DND-41 (cell line): ENCODE measurements around the gene THRA.

Experiments
- ATAC-seq: fragments of 200-7000 bp; cut with Tn5 transposase; 3 replicates; pipeline ENCODE4 v1.9.1; 2021; ENCODE audit warnings: low read depth; ENCODE audit not compliant: insufficient read depth
- DNase-seq: peaks from one replicate; pipeline ENCODE4 v3.0.0-alpha.2; 2020
- H2AFZ ChIP-seq: 2 replicates; pipeline ENCODE4 v1.6.0; 2012; ENCODE audit warnings: low read depth, low read length
- H3K27ac ChIP-seq: 2 replicates; pipeline ENCODE4 v1.5.1; 2012; ENCODE audit warnings: low read length, inconsistent platforms
- H3K27me3 ChIP-seq: fragments of 200-600 bp; sonication (generic); 2 replicates; pipeline ENCODE4 v1.6.0; 2012; ENCODE audit warnings: low read length, mild to moderate bottlenecking, inconsistent platforms; ENCODE audit not compliant: insufficient read depth, poor library complexity
- H3K36me3 ChIP-seq: 2 replicates; pipeline ENCODE4 v1.5.1; 2012; ENCODE audit warnings: low read length, inconsistent platforms; ENCODE audit not compliant: insufficient read depth
- H3K4me1 ChIP-seq: 2 replicates; pipeline ENCODE4 v1.5.1; 2012; ENCODE audit warnings: mild to moderate bottlenecking, low read length; ENCODE audit not compliant: insufficient read depth
- H3K4me2 ChIP-seq: 2 replicates; pipeline ENCODE4 v1.6.0; 2012; ENCODE audit warnings: mild to moderate bottlenecking, moderate library complexity, low read length, inconsistent platforms; ENCODE audit not compliant: insufficient read depth
- H3K4me3 ChIP-seq, 2 experiments: fragments of 200-600 bp in 1 of 2; shearing (Covaris generic) in 1 of 2; 2 replicates each; pipeline ENCODE4 v1.5.1; 2012 to 2016; ENCODE audit warnings: inconsistent platforms in 2 of 2, low read length in 2 of 2, mild to moderate bottlenecking in 2 of 2, low read depth in 1 of 2, moderate library complexity in 1 of 2
- H3K79me2 ChIP-seq: 2 replicates; pipeline ENCODE4 v1.6.0; 2012; ENCODE audit warnings: low read length, inconsistent platforms; ENCODE audit not compliant: insufficient read depth
- H3K9ac ChIP-seq: 2 replicates; pipeline ENCODE4 v1.6.0; 2012; ENCODE audit warnings: low read depth, mild to moderate bottlenecking, inconsistent platforms, low read length, moderate library complexity
- H3K9me3 ChIP-seq: 2 replicates; pipeline ENCODE4 v1.5.1; 2012; ENCODE audit warnings: low read length, moderate library complexity, mild to moderate bottlenecking, inconsistent platforms; ENCODE audit not compliant: insufficient read depth, severe bottlenecking
- H4K20me1 ChIP-seq: 2 replicates; pipeline ENCODE4 v1.6.0; 2012; ENCODE audit warnings: low read length; ENCODE audit not compliant: insufficient read depth
- EZH2 ChIP-seq: IDR thresholded peaks from 3 replicates; pipeline ENCODE4 v1.6.1; 2012; ENCODE audit warnings: borderline replicate concordance, low read depth, mild to moderate bottlenecking, moderate library complexity, low read length, inconsistent platforms; ENCODE audit not compliant: severe bottlenecking
- TF ChIP-seq, protein P1 (sequence below): IDR thresholded peaks from 2 replicates; pipeline ENCODE4 v1.5.1; 2012; ENCODE audit warnings: borderline replicate concordance, low read length, moderate library complexity, mild to moderate bottlenecking; ENCODE audit not compliant: poor library complexity, severe bottlenecking; ENCODE audit errors: extremely low read depth

Gene THRA

DNA sequence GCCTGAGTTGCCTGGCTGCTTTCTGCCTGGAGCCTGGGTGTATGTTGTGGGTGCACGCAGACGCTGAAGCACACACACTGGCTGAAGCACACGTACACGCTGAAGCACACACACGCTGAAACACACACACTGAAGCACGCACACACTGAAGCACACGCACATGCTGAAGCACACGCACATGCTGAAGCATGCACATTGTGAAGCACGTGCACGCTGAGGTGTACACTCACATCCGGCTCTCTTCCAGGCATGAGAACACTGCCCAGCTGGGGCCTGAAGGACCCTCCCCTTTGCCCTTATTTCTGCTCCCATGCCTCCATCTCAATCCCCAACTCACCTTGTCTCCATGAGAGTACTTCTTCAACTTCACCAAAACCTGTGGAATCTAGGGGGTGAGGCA, 31.1 kb upstream of the THRA start:
- H3K36me3 ChIP-seq: peaks cover 84% of the 10 kb centered on the region
- H3K4me2 ChIP-seq: no peak overlapping the region

DNA sequence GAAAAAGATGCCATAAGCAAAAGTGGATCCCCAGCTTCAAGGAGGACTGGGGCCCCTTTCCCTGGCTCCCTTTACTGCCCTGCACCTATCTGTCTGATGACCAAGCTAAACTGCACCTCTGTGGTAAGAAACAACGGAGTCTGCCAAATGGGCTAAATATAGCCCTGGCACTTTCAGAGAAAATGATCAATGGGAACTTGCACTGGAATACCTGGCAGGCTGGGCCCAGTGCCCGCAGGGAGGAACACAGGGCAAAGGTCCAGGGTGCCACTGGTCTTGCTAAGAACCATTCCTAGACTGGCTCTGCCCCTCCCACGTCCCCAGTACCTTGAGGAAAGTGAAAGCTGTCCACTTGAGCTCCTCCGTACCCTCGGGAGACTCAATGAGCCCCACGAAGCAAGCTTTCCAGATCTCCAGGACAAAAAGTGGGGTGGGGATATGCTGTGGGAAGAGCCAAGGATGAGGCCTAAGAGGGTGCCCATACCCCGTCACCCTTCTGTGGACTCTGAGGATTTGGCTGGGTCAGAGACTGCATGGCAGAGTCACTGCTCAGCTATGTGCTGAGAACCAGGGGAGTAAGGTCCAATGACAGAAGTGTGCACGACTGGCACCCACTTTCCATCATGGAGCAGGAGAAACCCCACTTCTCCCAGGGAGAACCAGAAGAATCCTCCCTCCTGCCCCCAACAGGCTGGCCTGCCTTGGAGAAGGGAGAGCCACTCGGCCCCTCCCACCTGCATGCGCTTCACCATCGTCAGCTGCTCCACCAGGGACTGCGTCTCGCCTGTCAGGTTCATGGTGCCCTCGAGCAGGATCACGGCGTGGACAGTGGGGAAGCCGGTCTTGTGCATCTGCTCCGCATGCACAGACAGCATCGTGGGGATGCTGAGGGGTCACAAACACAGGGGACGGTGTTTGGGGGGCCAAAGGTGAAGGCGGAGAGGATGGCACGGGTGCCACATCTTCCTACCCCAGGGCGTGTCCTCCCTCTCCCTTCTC, 30.1 kb upstream of the THRA start:
- no peak for TF ChIP-seq EZH2
- TF ChIP-seq, protein P1, sequence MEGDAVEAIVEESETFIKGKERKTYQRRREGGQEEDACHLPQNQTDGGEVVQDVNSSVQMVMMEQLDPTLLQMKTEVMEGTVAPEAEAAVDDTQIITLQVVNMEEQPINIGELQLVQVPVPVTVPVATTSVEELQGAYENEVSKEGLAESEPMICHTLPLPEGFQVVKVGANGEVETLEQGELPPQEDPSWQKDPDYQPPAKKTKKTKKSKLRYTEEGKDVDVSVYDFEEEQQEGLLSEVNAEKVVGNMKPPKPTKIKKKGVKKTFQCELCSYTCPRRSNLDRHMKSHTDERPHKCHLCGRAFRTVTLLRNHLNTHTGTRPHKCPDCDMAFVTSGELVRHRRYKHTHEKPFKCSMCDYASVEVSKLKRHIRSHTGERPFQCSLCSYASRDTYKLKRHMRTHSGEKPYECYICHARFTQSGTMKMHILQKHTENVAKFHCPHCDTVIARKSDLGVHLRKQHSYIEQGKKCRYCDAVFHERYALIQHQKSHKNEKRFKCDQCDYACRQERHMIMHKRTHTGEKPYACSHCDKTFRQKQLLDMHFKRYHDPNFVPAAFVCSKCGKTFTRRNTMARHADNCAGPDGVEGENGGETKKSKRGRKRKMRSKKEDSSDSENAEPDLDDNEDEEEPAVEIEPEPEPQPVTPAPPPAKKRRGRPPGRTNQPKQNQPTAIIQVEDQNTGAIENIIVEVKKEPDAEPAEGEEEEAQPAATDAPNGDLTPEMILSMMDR: no peak
- H3K79me2 ChIP-seq: no peaks in the 10 kb centered on the region
- H3K36me3 ChIP-seq: peaks cover 78% of the 10 kb centered on the region
- H3K27me3 ChIP-seq: no peaks in the 10 kb centered on the region
- H3K27ac ChIP-seq: no peak overlapping the region
- no peaks in the 10 kb centered on the region; the same call in 1 of the 2 replicates for H4K20me1 ChIP-seq
- no peak overlapping the region for H3K9ac ChIP-seq
- H2AFZ ChIP-seq: no peak overlapping the region
- DNase-seq (no peak), ATAC-seq (no peak)
- no peaks in the 10 kb centered on the region for H3K9me3 ChIP-seq
- H3K4me2 ChIP-seq: no peak overlapping the region
- H3K4me1 ChIP-seq: no peaks in the 10 kb centered on the region
- no peak overlapping the region for H3K4me3 ChIP-seq

More for the DNA sequence above, 31.1 kb upstream of the THRA start:
- TF ChIP-seq, protein P1: no peak
- TF ChIP-seq EZH2: no peak
- H2AFZ ChIP-seq: no peak overlapping the region
- H3K9me3 ChIP-seq: no peaks in the 10 kb centered on the region
- no peak for ATAC-seq
- no peak overlapping the region for H3K27ac ChIP-seq
- DNase-seq: no peak
- H3K4me1 ChIP-seq: no peaks in the 10 kb centered on the region
- no peaks in the 10 kb centered on the region for H3K79me2 ChIP-seq
- no peaks in the 10 kb centered on the region; the same call in 1 of the 2 replicates for H4K20me1 ChIP-seq
- H3K27me3 ChIP-seq: no peaks in the 10 kb centered on the region
- no peak overlapping the region for H3K4me3 ChIP-seq
- H3K9ac ChIP-seq: no peak overlapping the region

DNA sequence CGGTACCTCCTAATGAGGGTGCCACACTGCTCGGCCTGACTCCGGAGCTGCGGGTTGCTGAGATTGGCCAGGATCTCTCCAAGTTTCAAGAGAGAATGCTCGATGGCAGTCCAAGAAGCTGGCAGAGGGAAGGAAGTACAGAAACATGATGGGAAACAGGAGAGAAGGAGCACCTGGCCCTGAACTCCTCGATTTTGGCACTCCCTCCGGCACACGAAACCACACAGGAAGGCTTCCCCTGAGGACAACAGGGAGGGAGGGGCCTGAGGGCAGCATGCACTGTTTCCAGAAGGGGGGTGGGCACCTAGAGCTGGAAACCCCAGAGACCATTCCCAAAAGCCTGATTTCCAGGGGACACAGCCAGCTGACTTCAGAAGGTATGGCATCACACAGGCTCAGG, 29.4 kb upstream of the THRA start:
- Histone ChIP-seq H3K27ac (no peak overlapping the region), H3K36me3 (peaks cover 76% of the 10 kb centered on the region), H3K9ac (no peak overlapping the region), H4K20me1 (no peaks in the 10 kb centered on the region; the same call in 1 of the 2 replicates), H2AFZ (no peak overlapping the region), H3K4me3 (no peak overlapping the region), H3K4me2 (no peak overlapping the region), H3K27me3 (no peaks in the 10 kb centered on the region), H3K9me3 (no peaks in the 10 kb centered on the region), H3K4me1 (no peaks in the 10 kb centered on the region), H3K79me2 (no peaks in the 10 kb centered on the region)
- no peak for DNase-seq
- TF ChIP-seq EZH2: no peak
- TF ChIP-seq, protein P1: no peak
- ATAC-seq: no peak
